GM21576 (cell line): Measurements from ENCODE around the gene SLC9A1.

ENCODE experiments used
- ATAC-seq: cut with Tn5 transposase; IDR thresholded peaks from one replicate; pipeline ENCODE4 v1.9.1; 2021; ENCODE audit warnings: mild to moderate bottlenecking, moderate library complexity; ENCODE audit not compliant: unreplicated experiment

SLC9A1 gene

DNA sequence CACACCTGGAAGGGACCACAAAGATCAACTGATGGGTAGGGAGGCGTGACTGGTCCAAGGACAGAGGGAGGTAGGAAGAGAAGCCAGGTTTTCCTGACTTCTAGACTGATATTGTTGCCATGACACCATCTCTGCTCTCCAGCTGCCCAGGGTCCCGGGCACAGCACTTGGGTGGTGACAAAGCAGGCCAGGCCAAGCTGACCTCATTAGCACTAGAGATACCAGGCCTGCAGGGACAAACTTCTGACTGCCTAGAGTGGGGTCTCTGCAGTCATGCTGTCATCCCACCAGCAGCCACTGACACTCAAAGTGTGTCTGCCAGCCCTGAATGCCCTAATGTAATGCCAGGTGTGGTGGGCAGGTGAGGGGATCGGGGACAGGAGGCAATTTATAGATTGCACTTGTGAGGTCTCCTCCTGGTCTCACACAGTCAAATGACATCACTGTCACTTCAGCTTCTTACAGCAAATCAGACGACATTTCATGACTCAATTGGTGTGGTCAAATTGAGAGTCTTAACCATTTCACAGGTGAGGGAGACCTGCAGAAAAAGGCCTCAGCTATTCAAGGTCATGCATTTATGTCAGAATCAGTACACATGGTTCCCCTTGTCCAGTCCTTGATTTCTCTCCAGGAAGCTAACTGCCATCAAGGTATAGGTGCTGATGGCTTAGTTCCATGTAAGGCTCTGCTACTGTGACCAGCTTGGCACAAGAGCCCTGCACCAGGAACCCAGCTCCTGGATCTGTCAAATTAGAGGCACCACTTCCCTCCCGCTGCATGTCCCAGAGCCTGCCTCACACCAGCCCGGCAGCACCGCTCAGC, 2.7 kb downstream of the SLC9A1 start:
- no peak for ATAC-seq

GRCh38 chr1:27150641-27151040, 4.3 kb downstream of the SLC9A1 start:
- ATAC-seq = no peak

- no peak for ATAC-seq
Observed at GRCh38 chr1:27150183-27150582, 4.7 kb downstream of the SLC9A1 start.

DNA sequence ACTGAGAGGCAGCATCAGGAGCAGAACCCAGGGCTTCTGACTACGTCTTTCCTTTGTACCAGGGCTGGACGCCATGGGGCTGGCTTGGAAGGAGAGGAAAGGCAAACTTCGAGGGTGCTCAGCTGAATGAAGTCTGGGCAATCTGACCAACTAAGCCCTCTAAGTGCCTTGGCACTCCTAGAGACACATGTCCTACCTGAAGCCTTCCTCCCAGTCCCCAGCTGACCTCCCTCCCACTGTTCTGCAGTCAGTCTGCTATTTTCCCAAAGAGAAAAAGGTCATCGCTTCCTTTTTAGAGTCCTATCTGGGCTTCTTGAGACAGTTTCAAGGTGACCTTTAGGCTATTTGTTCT, 5.2 kb downstream of the SLC9A1 start:
- no peak for ATAC-seq

DNA sequence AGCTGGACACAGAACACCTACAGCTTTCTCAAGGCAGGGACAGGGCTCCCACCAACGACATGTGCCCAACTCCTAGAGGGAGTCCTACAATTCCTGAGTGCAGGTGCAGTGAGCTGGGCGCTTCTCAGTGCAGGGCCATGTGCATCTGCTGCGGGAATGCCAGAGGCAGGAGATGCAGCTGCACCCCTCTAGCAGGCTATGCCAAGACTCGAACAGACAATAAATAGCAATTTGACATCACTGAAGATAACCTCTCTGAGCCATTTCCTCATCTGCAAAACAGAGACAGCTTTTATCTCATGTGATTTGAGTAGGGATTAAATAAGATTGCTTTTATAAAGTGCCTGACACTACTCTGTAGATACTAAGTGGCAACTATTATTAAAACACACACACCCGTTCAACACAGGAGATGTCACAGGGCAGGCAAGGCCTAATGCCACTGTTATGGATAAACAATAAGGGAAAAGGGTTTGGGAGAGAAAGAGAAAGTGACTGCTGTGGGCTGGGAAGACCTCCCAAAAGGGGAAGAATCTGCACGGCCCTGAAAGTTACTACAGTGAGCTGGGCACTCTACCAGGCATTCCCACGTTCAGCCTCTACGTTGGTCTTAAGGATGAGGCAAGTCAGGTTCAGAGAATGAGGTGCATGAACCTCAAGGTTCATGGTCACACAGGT, 5.7 kb downstream of the SLC9A1 start:
- ATAC-seq = no peak

DNA sequence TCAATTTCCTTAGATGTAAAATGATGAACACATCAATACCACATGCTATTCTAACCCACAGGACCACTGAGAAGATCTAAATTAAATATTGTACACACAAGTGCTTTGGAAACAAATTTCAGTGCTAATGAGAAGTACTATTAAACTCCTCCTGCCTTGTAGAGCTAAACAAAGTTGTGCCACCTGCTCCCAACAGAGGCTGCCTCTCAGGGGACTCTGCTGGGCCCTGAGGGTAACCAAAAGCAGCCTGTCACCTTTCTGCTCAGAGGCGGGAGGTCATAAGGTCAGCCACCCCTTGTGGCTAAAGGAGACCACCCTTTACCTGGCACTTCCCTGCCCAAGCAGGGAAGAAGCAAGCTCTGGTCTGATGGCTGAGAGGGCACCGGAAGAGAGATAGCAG, 6.3 kb downstream of the SLC9A1 start:
- no peak for ATAC-seq

DNA sequence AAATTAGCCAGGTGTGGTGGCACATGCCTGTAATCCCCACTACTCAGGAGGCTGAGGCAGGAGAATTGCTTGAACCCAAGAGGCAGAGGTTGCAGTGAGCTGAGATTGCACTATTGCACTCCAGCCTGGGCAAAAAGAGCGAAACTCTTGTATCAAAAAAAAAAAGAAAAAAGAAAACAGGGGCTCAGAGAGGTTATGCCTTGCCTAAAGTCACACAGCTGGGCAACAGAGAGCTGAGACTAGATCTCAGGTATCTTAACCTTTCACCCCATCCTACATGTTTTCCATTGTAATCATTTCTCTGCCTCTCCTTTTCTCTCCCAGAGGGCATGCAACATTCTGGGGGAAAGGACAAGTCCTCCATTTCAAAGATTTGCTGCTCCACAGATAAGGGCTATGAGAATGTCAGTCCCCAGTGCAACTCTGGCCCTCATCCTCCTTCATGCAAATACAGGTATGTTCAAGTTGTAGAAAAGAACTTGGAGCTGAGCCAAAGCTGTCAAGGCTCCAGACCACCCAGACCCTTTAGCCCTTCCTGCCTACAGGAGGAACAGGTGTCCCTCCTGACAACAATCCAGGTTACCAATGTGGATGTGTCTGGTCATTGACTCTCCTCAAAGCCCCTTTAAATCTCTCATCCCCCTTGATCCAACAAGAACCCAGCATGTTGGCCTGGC, 6.9 kb downstream of the SLC9A1 start:
- no peak for ATAC-seq

GRCh38 chr1:27145934-27146354, 9.0 kb downstream of the SLC9A1 start:
- no peak for ATAC-seq

DNA sequence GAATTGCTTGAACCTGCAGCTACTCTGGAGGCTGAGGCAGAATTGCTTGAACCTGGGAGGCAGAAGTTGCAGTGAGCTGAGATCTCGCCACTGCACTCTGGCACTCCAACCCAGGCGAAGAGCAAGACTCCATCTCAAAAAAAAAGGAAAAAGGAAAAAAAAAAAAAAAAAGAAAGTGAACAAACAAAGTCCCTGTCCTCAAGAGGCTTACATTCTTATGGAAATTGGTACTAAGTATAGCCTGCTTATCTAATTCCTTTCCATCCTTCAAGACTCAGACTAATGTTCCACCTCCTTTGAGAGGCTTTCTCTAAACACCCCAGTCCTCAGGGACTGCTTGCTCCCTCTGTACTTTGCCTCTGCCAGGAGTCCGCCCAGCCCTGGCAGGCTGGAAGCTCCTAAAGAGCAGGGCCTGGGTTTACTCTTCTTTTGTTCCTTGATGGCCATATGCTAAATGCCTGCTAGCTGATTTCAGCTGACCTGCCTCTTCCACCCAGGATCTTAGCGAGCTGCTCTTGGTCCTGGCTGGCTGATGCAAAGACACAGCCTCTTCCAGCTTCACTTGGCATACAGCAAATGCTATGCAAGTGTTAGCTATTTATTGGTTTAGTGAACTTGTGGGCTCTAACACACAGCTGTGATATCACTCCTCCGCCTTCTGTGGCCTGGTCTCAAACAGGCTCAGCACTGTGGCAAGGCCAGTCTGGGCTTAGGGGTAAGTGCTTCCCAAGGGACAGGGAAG, 9.8 kb downstream of the SLC9A1 start:
- no peak for ATAC-seq

DNA sequence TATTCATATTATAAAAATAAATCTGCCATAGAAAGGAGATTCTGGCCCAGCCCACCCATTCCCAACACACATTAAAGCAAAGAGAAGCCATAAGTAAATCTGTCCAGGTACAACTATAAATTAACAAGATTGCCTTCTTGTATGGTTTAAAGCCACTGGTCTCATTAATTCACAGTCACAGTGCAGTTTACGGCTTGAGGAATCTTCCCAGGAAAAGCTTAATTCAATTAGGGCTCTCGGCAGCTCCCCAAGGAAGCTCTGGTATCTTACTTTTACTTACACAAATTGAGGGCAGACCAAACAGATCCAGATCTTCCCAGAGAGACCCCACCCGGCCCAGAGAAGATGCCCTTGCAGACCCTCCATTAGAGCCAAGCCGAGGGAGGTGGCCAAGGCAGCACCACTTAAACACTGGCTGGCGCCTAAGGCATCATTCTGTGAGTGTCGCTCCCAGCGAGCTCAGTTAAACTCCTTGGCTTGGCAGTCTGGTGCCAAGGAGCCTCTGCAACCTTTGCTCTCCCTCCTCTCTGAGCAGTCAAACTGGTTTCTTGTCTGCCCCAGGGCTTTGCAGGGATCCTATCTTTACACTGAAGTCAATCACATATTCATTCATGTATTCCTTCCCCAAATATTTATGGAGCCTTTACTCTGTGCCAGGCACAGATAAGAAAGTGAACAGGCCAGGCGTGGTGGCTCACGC, 10.7 kb downstream of the SLC9A1 start:
- no peak for ATAC-seq

- ATAC-seq = no peak
Observed at GRCh38 chr1:27143401-27143800, 11.5 kb downstream of the SLC9A1 start.

- ATAC-seq = no peak
Observed at GRCh38 chr1:27142464-27142863, 12.5 kb downstream of the SLC9A1 start.

- no peak for ATAC-seq
Observed at GRCh38 chr1:27141266-27142003, 13.5 kb downstream of the SLC9A1 start.

GRCh38 chr1:27139980-27140379, 14.9 kb downstream of the SLC9A1 start:
- no peak for ATAC-seq

- no peak for ATAC-seq
Observed at GRCh38 chr1:27138927-27139326, 16.0 kb downstream of the SLC9A1 start.

DNA sequence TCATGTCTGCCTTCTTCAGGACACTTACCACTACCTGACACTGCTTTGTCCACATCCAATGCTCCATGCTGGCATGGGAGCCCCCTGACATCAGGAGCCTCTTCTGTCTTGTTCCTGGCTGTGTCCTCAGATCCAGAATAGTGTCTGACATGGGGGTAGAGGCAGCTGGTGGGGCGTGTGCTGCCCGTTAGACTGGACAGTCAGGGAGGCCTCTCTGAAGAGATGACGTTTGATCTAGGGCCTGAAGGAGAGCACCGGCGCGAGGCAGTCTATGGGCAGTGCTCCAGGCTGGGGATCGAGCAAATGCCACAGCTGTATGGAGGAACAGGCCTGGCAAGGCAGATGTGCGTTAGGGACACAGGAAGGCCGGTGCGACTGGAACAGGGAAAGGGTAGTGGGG, 16.6 kb downstream of the SLC9A1 start:
- no peak for ATAC-seq

- ATAC-seq = no peak
Observed at GRCh38 chr1:27137544-27138075, 17.3 kb downstream of the SLC9A1 start.

DNA sequence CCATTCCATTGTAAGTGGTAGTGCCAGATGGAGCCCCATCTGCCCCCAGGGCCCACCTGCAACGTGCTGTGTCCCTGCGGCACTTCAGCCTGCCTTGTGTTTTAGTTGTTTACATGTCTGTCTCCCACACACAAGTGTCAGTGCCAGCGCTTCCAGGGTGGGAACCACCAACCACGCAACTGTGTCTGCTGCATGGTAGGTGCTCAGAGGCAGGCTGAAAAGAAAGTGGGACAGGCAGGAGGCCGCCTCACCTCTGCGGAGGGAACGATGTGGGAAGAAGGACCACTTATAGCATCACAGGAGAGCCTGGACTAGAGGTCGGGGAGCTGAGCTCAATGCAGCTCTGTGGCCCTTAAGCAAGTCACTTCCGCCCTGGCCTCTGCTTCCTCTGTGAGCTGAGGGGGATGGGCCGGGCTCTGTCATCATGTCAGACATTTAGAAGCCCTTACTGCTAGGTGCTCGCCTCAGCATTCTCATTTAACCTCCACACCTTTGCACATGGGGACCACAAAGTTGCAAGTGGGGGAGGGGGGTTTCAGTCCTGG, 17.9 kb downstream of the SLC9A1 start:
- no peak for ATAC-seq

- ATAC-seq = no peak
Observed at GRCh38 chr1:27136236-27136551, 18.7 kb downstream of the SLC9A1 start.
